HPDE6-E6E7 (cell line): Measurements from ENCODE around the gene ANKRD55.
"Not testable (repeated sequence)": the region's sequence is repeated elsewhere in the genome, so short reads cannot be mapped to it uniquely, and the experiment has no call there.

Experiments used
- DNase-seq: peaks from one replicate; pipeline ENCODE4 v3.0.0; 2011; ENCODE audit warnings: missing footprints; ENCODE audit errors: extremely low spot score

Gene ANKRD55

GRCh38 chr5:56207537-56207936, 25.6 kb downstream of the ANKRD55 start:
- no peak for DNase-seq

GRCh38 chr5:56206126-56206910, 26.8 kb downstream of the ANKRD55 start:
- no peak for DNase-seq

- DNase-seq: not testable (repeated sequence)
These were observed 29.2 kb downstream of the ANKRD55 start for GRCh38 chr5:56203936-56204335.

GRCh38 chr5:56202483-56202882, 30.6 kb downstream of the ANKRD55 start:
- no peak for DNase-seq

- not testable (repeated sequence) for DNase-seq
These were observed 31.3 kb downstream of the ANKRD55 start for GRCh38 chr5:56201762-56202261.

GRCh38 chr5:56200971-56201666, 32.0 kb downstream of the ANKRD55 start:
- peak; percentile 64 for DNase-seq

GRCh38 chr5:56195016-56195415, 38.1 kb downstream of the ANKRD55 start:
- no peak for DNase-seq

GRCh38 chr5:56192246-56192645, 40.9 kb downstream of the ANKRD55 start:
- DNase-seq: no peak

GRCh38 chr5:56191656-56192055, 41.5 kb downstream of the ANKRD55 start:
- no peak for DNase-seq

- DNase-seq: no peak
These were observed 42.6 kb downstream of the ANKRD55 start for GRCh38 chr5:56190497-56190896.

- no peak for DNase-seq
These were observed 47.3 kb downstream of the ANKRD55 start for GRCh38 chr5:56185768-56186311.

GRCh38 chr5:56183506-56183905, 49.6 kb downstream of the ANKRD55 start:
- DNase-seq: peak; percentile 45

- DNase-seq: no peak
These were observed 53.7 kb downstream of the ANKRD55 start for GRCh38 chr5:56179442-56179841.

- no peak for DNase-seq
These were observed 54.3 kb downstream of the ANKRD55 start for GRCh38 chr5:56178823-56179222.

- no peak for DNase-seq
These were observed 56.1 kb downstream of the ANKRD55 start for GRCh38 chr5:56176871-56177533.

GRCh38 chr5:56176155-56176798, 56.9 kb downstream of the ANKRD55 start:
- DNase-seq: no peak

- peak; percentile 20 for DNase-seq
These were observed 57.6 kb downstream of the ANKRD55 start for GRCh38 chr5:56175488-56175887.

- DNase-seq: no peak
These were observed 58.1 kb downstream of the ANKRD55 start for GRCh38 chr5:56175021-56175420.

- DNase-seq: no peak
These were observed 60.9 kb downstream of the ANKRD55 start for GRCh38 chr5:56172241-56172640.

GRCh38 chr5:56170557-56170956, 62.6 kb downstream of the ANKRD55 start:
- no peak for DNase-seq

- no peak for DNase-seq
These were observed 63.2 kb downstream of the ANKRD55 start for GRCh38 chr5:56169949-56170348.

- no peak for DNase-seq
These were observed 63.8 kb downstream of the ANKRD55 start for GRCh38 chr5:56169281-56169680.
